M059J (cell line): ENCODE data around the gene GPER1. TPM values are rescaled to one million over a fixed set of nuclear protein-coding genes. Genes with fewer than 3 reads are reported as not detected.
"Not testable (repeated sequence)": the region's sequence is repeated elsewhere in the genome, so short reads cannot be mapped to it uniquely, and the experiment has no call there.

ENCODE experiments used
- DNase-seq: peaks from one replicate; pipeline ENCODE4 v3.0.0-alpha.2; 2012; ENCODE audit warnings: low read depth
- total RNA-seq: library from RNA; depleted of rRNA; stranded (reverse); fragments of >200 nt; shearing (Covaris generic); gene quantifications from 2 replicates; pipeline ENCODE4 v1.2.3, GENCODE V29; 2014; rRNA removed

GPER1 gene
- 0.22 and 0.25 TPM in 2 replicates for total RNA-seq

- peak; percentile 42 for DNase-seq
Measured at GRCh38 chr7:1087952-1088920, at the start of gene GPER1. GPER1 (plus strand) TSS chr7:1088113; CDS start chr7:1091729, 3,616 bp downstream.

- DNase-seq, result not testable (repeated sequence)
Measured at GRCh38 chr7:1040233-1040632, 47.7 kb upstream of the GPER1 start.

- no peak for DNase-seq
Measured at GRCh38 chr7:1040790-1041189, 47.1 kb upstream of the GPER1 start.

- no peak for DNase-seq
Measured at GRCh38 chr7:1041551-1042491, 46.1 kb upstream of the GPER1 start.

GRCh38 chr7:1042492-1042833 lies 45.5 kb upstream of the GPER1 start:
- no peak for DNase-seq

GRCh38 chr7:1043552-1044188 lies 44.2 kb upstream of the GPER1 start:
- no peak for DNase-seq

GRCh38 chr7:1044189-1045068 lies 43.5 kb upstream of the GPER1 start, which contains the start of gene GPR146:
GPR146 (plus strand) TSS chr7:1044546; CDS start chr7:1057516, 12,970 bp downstream.
- DNase-seq, result peak; percentile 97

GRCh38 chr7:1045069-1046063 lies 42.5 kb upstream of the GPER1 start:
- no peak for DNase-seq

GRCh38 chr7:1046722-1047679 lies 40.9 kb upstream of the GPER1 start:
- no peak for DNase-seq

- no peak for DNase-seq
Measured at GRCh38 chr7:1049006-1049741, 38.7 kb upstream of the GPER1 start.

- DNase-seq, result no peak
Measured at GRCh38 chr7:1049801-1050200, 38.1 kb upstream of the GPER1 start.

GRCh38 chr7:1050254-1050906 lies 37.5 kb upstream of the GPER1 start:
- no peak for DNase-seq

- DNase-seq, result no peak
Measured at GRCh38 chr7:1050956-1051690, 36.8 kb upstream of the GPER1 start.

- no peak for DNase-seq
Measured at GRCh38 chr7:1052031-1052818, 35.7 kb upstream of the GPER1 start.

- DNase-seq, result no peak
Measured at GRCh38 chr7:1053002-1053411, 34.9 kb upstream of the GPER1 start.
